Erythroblast (primary cell): ENCODE measurements around the gene RIMBP2.

ENCODE experiments used
- GATA1 ChIP-seq: IDR thresholded peaks from 2 replicates; pipeline ENCODE4 v1.6.1; 2011; ENCODE audit warnings: low read depth, mild to moderate bottlenecking, control low read depth, low read length, moderate library complexity
- POLR2A ChIP-seq: IDR thresholded peaks from 2 replicates; pipeline ENCODE4 v1.6.1; 2011; ENCODE audit warnings: mild to moderate bottlenecking, low read length

DNA sequence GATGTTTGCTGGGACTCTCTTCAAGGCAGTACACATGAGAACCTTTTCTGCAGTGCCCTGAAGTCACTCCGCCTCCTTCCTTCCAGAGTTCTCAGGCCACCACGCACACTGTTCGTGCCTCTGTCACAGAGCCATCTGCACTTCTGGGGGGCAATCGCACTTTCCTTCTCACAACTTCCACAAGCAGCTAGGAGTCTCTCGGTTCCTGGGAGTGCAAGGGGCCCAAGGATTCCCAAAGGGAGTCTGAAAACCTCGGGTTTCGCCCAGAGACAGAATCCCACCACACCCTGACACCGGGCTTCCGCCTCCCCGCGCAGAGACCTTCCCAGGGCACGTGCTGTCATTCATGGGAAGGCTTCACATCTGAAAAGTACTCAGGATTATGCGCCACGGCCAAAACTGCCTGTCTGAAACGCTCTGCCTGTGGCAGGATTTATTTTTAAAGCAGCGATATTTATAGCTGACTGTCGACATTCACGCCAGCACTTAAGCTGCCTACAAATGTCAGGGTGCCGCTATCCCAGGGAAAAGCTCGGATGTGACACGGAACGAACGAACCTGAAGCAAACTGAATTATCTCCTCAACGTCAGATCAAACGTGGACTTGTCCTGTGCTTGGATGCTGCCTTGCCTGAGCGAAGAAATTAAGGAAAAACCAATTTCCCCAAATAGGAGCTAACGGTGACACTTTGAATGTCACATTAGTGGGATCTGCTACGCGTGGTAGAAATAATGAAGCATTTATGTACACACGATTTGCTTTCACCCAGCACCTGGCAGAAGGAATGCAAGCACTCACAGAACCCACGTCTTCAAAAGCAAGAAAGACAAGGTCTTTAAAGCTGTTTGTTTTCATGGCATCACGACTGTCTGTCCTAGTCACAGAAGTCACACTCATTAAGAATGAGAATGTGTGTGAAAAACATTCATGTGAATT, 224.4 kb downstream of the RIMBP2 start:
- TF ChIP-seq POLR2A: no peak
- TF ChIP-seq GATA1: no peak
